Neuron (in vitro differentiated cells): ENCODE data around the gene BMX.

Experiments used
- H2AFZ ChIP-seq: one replicate; pipeline ENCODE4 v1.6.1; 2013; ENCODE audit warnings: low read depth, mild to moderate bottlenecking, inconsistent platforms, low read length, moderate library complexity
- H3K27me3 ChIP-seq: one replicate; pipeline ENCODE4 v1.6.1; 2013; ENCODE audit warnings: low read length; ENCODE audit not compliant: insufficient read depth
- H3K36me3 ChIP-seq: one replicate; pipeline ENCODE4 v1.6.1; 2013; ENCODE audit warnings: low read length; ENCODE audit not compliant: insufficient read depth
- H3K4me1 ChIP-seq: one replicate; pipeline ENCODE4 v1.6.1; 2013; ENCODE audit warnings: low read length; ENCODE audit not compliant: insufficient read depth
- H3K4me3 ChIP-seq: 2 replicates; pipeline ENCODE4 v1.5.1; 2013; ENCODE audit warnings: mild to moderate bottlenecking, low read length, moderate library complexity
- H3K9me3 ChIP-seq: one replicate; pipeline ENCODE4 v1.6.1; 2013; ENCODE audit warnings: low read length

BMX gene

GRCh38 chrX:15600745-15601144 lies 100.1 kb downstream of the BMX start, which contains the start of gene ACE2:
Gene ACE2, minus strand, starts transcription at chrX:15600960. Its CDS starts 49 bp downstream, at chrX:15600911.
- Histone ChIP-seq H3K27me3 (no peaks in the 10 kb centered on the region), H3K4me1 (no peaks in the 10 kb centered on the region), H2AFZ (no peak within 1 kb of the TSS), H3K9me3 (no peaks in the 10 kb centered on the region), H3K4me3 (no peak within 1 kb of the TSS), H3K36me3 (no peaks in the 10 kb centered on the region)

GRCh38 chrX:15601932-15602331 lies 101.3 kb downstream of the BMX start:
- H3K9me3 ChIP-seq: no peaks in the 10 kb centered on the region
- H2AFZ ChIP-seq: no peak overlapping the region
- no peaks in the 10 kb centered on the region for H3K27me3 ChIP-seq
- H3K4me1 ChIP-seq: no peaks in the 10 kb centered on the region
- no peak overlapping the region for H3K4me3 ChIP-seq
- no peaks in the 10 kb centered on the region for H3K36me3 ChIP-seq

GRCh38 chrX:15602761-15603160 lies 102.2 kb downstream of the BMX start:
- no peaks in the 10 kb centered on the region for H3K4me1 ChIP-seq
- H3K4me3 ChIP-seq: no peak overlapping the region
- no peaks in the 10 kb centered on the region for H3K27me3 ChIP-seq
- no peaks in the 10 kb centered on the region for H3K9me3 ChIP-seq
- no peaks in the 10 kb centered on the region for H3K36me3 ChIP-seq
- no peak overlapping the region for H2AFZ ChIP-seq

GRCh38 chrX:15605226-15605625 lies 104.6 kb downstream of the BMX start:
- Histone ChIP-seq H3K4me1 (no peaks in the 10 kb centered on the region), H3K27me3 (no peaks in the 10 kb centered on the region)

More at GRCh38 chrX:15605226-15605625, 104.6 kb downstream of the BMX start:
- Histone ChIP-seq H3K9me3 (no peaks in the 10 kb centered on the region), H3K4me3 (no peak overlapping the region), H2AFZ (no peak overlapping the region), H3K36me3 (no peaks in the 10 kb centered on the region)
